Dermis lymphatic vessel endothelial cell (primary cell): Measurements from ENCODE around the gene IVD. TPM values are rescaled to one million over a fixed set of nuclear protein-coding genes. Genes with fewer than 3 reads are reported as not detected.

ENCODE experiments used
- total RNA-seq: library from RNA; depleted of rRNA; stranded (reverse); fragments of >200 nt; gene quantifications from 2 replicates; pipeline ENCODE4 v1.2.1, GENCODE V29; 2014

Gene IVD
- total RNA-seq = 28.6 and 38.5 TPM in 2 replicates

GRCh38 chr15:40405501-40406381 lies at the start of gene IVD:
Gene IVD, plus strand, starts transcription at chr15:40405795. Its CDS starts 33 bp downstream, at chr15:40405828.

GRCh38 chr15:40357723-40358470 lies 47.7 kb upstream of the IVD start, which contains the start of gene DISP2:
Gene DISP2, plus strand, starts transcription at chr15:40358219. Its CDS starts 103 bp downstream, at chr15:40358322.

GRCh38 chr15:40382580-40383456 lies 22.8 kb upstream of the IVD start, which contains the start of gene KNSTRN:
Gene KNSTRN, plus strand, starts transcription at chr15:40382721. Its CDS starts 115 bp downstream, at chr15:40382836.

GRCh38 chr15:40440743-40441564 lies 35.4 kb downstream of the IVD start, which contains the start of gene BAHD1:
Gene BAHD1, plus strand, starts transcription at chr15:40440953. Its CDS starts 17,512 bp downstream, at chr15:40458465.

GRCh38 chr15:40470423-40471104 lies 65.0 kb downstream of the IVD start, which contains the start of gene CHST14:
Gene CHST14, plus strand, starts transcription at chr15:40470984. Its CDS starts 230 bp downstream, at chr15:40471214.

Other genes starting within 250 kb of the IVD start
- gene BUB1B, start 244.7 kb upstream of the IVD start, total RNA-seq = 4.6 and 5.1 TPM in 2 replicates
- not detected in 2 replicates for gene PAK6, start 166.7 kb upstream of the IVD start, total RNA-seq
- not detected in 2 replicates for gene ANKRD63, start 122.7 kb upstream of the IVD start, total RNA-seq
- gene PLCB2, start 97.9 kb upstream of the IVD start, total RNA-seq = 0.11 TPM in 1 of 2 replicates, not detected in the other
- 17.6 and 28.2 TPM in 2 replicates for gene INAFM2, start 82.1 kb upstream of the IVD start, total RNA-seq
- 11.8 and 12.4 TPM in 2 replicates for gene CCDC9B, start 64.9 kb upstream of the IVD start, total RNA-seq
- gene PHGR1, start 54.8 kb upstream of the IVD start, total RNA-seq = not detected in 2 replicates
- under 0.01 and 0.09 TPM in 2 replicates for gene DISP2, start 47.6 kb upstream of the IVD start, total RNA-seq
- 11.2 and 12.3 TPM in 2 replicates for gene KNSTRN, start 23.1 kb upstream of the IVD start, total RNA-seq
- 6.3 and 7.6 TPM in 2 replicates for gene BAHD1, start 35.2 kb downstream of the IVD start, total RNA-seq
- gene CHST14, start 65.2 kb downstream of the IVD start, total RNA-seq = 5.1 and 6.3 TPM in 2 replicates
- gene CCDC32, start 159.2 kb downstream of the IVD start, total RNA-seq = 18.5 and 26.5 TPM in 2 replicates
- 8.8 and 9.9 TPM in 2 replicates for gene RPUSD2, start 163.5 kb downstream of the IVD start, total RNA-seq
- 3.7 and 4.5 TPM in 2 replicates for gene KNL1, start 188.5 kb downstream of the IVD start, total RNA-seq